ENCODE results near the gene MAP6D1.

MAP6D1 gene

GRCh38 chr3:183807881-183808280 is 17.5 kb downstream of the MAP6D1 start:
- CTCF ChIA-PET = no interaction called here
- no peak for TF ChIP-seq CTCF (IDR thresholded peaks at IDR 0.05; ENCODE audit: control extremely low read depth, extremely low read depth, low read depth, missing control alignments)
- POLR2A ChIA-PET = no interaction called here

GRCh38 chr3:183807209-183807728 is 18.1 kb downstream of the MAP6D1 start:
- ChIA-PET POLR2A (no interaction called here), CTCF (interaction anchor here (0.9 kb wide), 1 partner anchor 15 kb away, joined by 3 read pairs; no protein-coding TSS in a partner anchor)
- DNase-seq (ENCODE audit: extremely low spot score) = no peak
- no peak for TF ChIP-seq CTCF (IDR thresholded peaks at IDR 0.05; ENCODE audit: control extremely low read depth, extremely low read depth, low read depth, missing control alignments)

More at GRCh38 chr3:183807881-183808280, 17.5 kb downstream of the MAP6D1 start:
- DNase-seq (ENCODE audit: extremely low spot score) = no peak

GRCh38 chr3:183802989-183803388 is 22.4 kb downstream of the MAP6D1 start:
- no peak for DNase-seq (ENCODE audit: extremely low spot score)
- ChIA-PET CTCF (interaction anchor here (1.3 kb wide), 1 partner anchor 13 kb away, joined by 3 read pairs; no protein-coding TSS in a partner anchor), POLR2A (no interaction called here)
- TF ChIP-seq CTCF (IDR thresholded peaks at IDR 0.05; ENCODE audit: control extremely low read depth, extremely low read depth, low read depth, missing control alignments) = no peak

- CTCF ChIA-PET = interaction anchor here (1.3 kb wide), 1 partner anchor 12 kb away, joined by 3 read pairs; no protein-coding TSS in a partner anchor
- DNase-seq (ENCODE audit: extremely low spot score) = no peak
- POLR2A ChIA-PET = no interaction called here
- no peak for TF ChIP-seq CTCF (IDR thresholded peaks at IDR 0.05; ENCODE audit: control extremely low read depth, extremely low read depth, low read depth, missing control alignments)
These were observed 23.8 kb downstream of the MAP6D1 start for GRCh38 chr3:183801601-183802000.

GRCh38 chr3:183800243-183800863 is 25.0 kb downstream of the MAP6D1 start:
- POLR2A ChIA-PET = no interaction called here
- CTCF ChIA-PET = interaction anchor here (1.2 kb wide), 2 partner anchors 12 to 18 kb away, joined by 3 to 6 read pairs; no protein-coding TSS in a partner anchor
- no peak for TF ChIP-seq CTCF (IDR thresholded peaks at IDR 0.05; ENCODE audit: control extremely low read depth, extremely low read depth, low read depth, missing control alignments)
- no peak for DNase-seq (ENCODE audit: extremely low spot score)

- DNase-seq (ENCODE audit: extremely low spot score) = no peak
- ChIA-PET POLR2A (no interaction called here), CTCF (interaction anchor here (1.2 kb wide), 1 partner anchor 19 kb away, joined by 3 read pairs; no protein-coding TSS in a partner anchor)
- TF ChIP-seq CTCF (IDR thresholded peaks at IDR 0.05; ENCODE audit: control extremely low read depth, extremely low read depth, low read depth, missing control alignments) = no peak
These were observed 25.9 kb downstream of the MAP6D1 start for GRCh38 chr3:183799461-183799860.

Data from GM10248 (cell line).